Smooth muscle cell (in vitro differentiated cells): ENCODE results near the gene COQ4. TPM values are rescaled to one million over a fixed set of nuclear protein-coding genes. Genes with fewer than 3 reads are reported as not detected.

Experiments
- DNase-seq: peaks from one replicate; lab custom pipeline; 2025; ENCODE audit not compliant: unreplicated experiment; lab: John Stamatoyannopoulos, UW
- H2AFZ ChIP-seq: fragments of 200-600 bp; sonication (generic); 2 replicates; pipeline ENCODE4 v1.6.0; 2016; ENCODE audit warnings: antibody characterized with exemption, low read depth, mild to moderate bottlenecking
- H3F3A ChIP-seq: fragments of 200-600 bp; sonication (generic); 2 replicates; pipeline ENCODE4 v1.6.0; 2017; ENCODE audit warnings: antibody characterized with exemption, low read depth
- H3K27ac ChIP-seq: fragments of 200-600 bp; sonication (generic); 2 replicates; pipeline ENCODE4 v1.5.1; 2016; ENCODE audit warnings: low read depth, mild to moderate bottlenecking
- H3K27me3 ChIP-seq: fragments of 200-600 bp; sonication (generic); 2 replicates; pipeline ENCODE4 v1.6.1; 2016; ENCODE audit warnings: low read depth, mild to moderate bottlenecking
- H3K36me3 ChIP-seq: fragments of 200-600 bp; sonication (generic); 2 replicates; pipeline ENCODE4 v1.5.1; 2016; ENCODE audit warnings: low read depth
- H3K4me1 ChIP-seq: fragments of 200-600 bp; sonication (generic); 2 replicates; pipeline ENCODE4 v1.5.1; 2016; ENCODE audit warnings: low read depth
- H3K4me2 ChIP-seq: fragments of 200-600 bp; sonication (generic); 2 replicates; pipeline ENCODE4 v1.6.0; 2016; ENCODE audit warnings: mild to moderate bottlenecking
- H3K4me3 ChIP-seq: fragments of 200-600 bp; sonication (generic); 2 replicates; pipeline ENCODE4 v1.5.1; 2016; ENCODE audit warnings: mild to moderate bottlenecking
- H3K79me2 ChIP-seq: fragments of 200-600 bp; sonication (generic); 2 replicates; pipeline ENCODE4 v1.6.0; 2016; ENCODE audit warnings: low read depth, mild to moderate bottlenecking
- H3K9ac ChIP-seq: fragments of 200-600 bp; sonication (generic); 2 replicates; pipeline ENCODE4 v1.6.0; 2016; ENCODE audit warnings: low read depth
- H3K9me3 ChIP-seq: fragments of 200-600 bp; sonication (generic); replicated peaks from 2 replicates; pipeline ENCODE4 v1.5.1; 2016; ENCODE audit warnings: low read depth
- H4K20me1 ChIP-seq: fragments of 200-600 bp; sonication (generic); 2 replicates; pipeline ENCODE4 v1.6.0; 2016; ENCODE audit warnings: low read depth
- WGBS: methylation state at CpG from one replicate; pipeline ENCODE4 v1.1.7; 2016; ENCODE audit warnings: low lambda C conversion rate; 5-methylcytosine and 5-hydroxymethylcytosine counted together
- polyA plus RNA-seq: library from polyadenylated mRNA; unstranded; fragments of >200 nt; fragmentation: Nextera tagmentation; extraction: Ambion mirVana; gene quantifications from 2 replicates; pipeline ENCODE4 v1.2.1, GENCODE V29; 2016
- total RNA-seq: library from RNA; depleted of rRNA; stranded (reverse); fragments of >200 nt; gene quantifications from 2 replicates; pipeline ENCODE4 v1.2.3, GENCODE V29; 2014
- TF ChIP-seq, protein P1 (sequence below): fragments of 200-600 bp; sonication (generic); IDR thresholded peaks from 2 replicates; pipeline ENCODE4 v1.5.1; 2017; ENCODE audit warnings: borderline replicate concordance, mild to moderate bottlenecking, antibody characterized with exemption; ENCODE audit not compliant: insufficient read depth, poor library complexity, severe bottlenecking

COQ4 gene
- total and polyA plus RNA-seq, 2 experiments from 2014 or later, result 16.7 to 37.5 TPM

DNA sequence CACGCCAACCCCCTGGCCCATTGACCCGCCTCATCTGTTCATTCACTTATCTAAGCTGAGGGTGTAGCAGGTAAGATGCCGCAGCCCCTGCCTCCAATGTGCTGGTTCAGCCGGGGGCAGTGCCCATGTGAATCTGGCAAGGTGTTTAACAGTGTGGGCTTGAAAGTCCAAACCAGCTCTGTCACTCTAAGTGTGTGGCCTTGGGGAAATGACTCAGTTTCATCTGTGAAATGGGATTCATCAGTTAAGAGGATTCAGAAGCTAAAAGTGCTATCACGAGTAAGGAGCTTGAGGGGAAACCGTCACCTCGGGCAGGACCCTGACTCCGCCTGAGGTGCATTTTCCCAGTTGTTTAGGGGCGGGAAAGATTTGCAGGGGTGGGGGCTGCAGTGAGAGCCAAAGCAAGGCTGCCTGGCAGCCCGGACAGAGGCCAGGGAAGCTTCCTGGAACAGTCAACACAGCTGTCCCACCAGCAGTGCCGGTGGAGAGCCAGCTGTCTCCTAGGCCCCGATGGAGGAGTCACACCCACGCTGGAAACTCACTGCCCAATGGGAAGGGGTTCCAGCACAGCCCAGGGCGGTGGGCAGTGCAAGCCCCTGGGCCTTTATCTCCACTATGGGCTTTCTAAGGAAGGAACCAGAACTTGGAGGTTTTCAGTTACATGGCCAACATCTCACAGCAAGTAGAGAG, 38.8 kb downstream of the COQ4 start:
- H3K4me3 ChIP-seq, result peak overlapping the region; percentile 54
- no peak overlapping the region for H3K27ac ChIP-seq
- DNase-seq, result no peak
- no peaks in the 10 kb centered on the region for H3K79me2 ChIP-seq
- TF ChIP-seq, protein P1, sequence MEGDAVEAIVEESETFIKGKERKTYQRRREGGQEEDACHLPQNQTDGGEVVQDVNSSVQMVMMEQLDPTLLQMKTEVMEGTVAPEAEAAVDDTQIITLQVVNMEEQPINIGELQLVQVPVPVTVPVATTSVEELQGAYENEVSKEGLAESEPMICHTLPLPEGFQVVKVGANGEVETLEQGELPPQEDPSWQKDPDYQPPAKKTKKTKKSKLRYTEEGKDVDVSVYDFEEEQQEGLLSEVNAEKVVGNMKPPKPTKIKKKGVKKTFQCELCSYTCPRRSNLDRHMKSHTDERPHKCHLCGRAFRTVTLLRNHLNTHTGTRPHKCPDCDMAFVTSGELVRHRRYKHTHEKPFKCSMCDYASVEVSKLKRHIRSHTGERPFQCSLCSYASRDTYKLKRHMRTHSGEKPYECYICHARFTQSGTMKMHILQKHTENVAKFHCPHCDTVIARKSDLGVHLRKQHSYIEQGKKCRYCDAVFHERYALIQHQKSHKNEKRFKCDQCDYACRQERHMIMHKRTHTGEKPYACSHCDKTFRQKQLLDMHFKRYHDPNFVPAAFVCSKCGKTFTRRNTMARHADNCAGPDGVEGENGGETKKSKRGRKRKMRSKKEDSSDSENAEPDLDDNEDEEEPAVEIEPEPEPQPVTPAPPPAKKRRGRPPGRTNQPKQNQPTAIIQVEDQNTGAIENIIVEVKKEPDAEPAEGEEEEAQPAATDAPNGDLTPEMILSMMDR, result no peak
- H3K4me2 ChIP-seq, result peak overlapping the region; percentile 92
- no peak overlapping the region for H3K9ac ChIP-seq
- no peaks in the 10 kb centered on the region for H4K20me1 ChIP-seq
- WGBS, result 60% methylated on average over 14 of the region's 14 CpGs
- no peaks in the 10 kb centered on the region for H3K36me3 ChIP-seq
- peaks cover 4% of the 10 kb centered on the region for H3K4me1 ChIP-seq
- H3K27me3 ChIP-seq, result no peaks in the 10 kb centered on the region
- no peaks in the 10 kb centered on the region for H3F3A ChIP-seq
- no peaks in the 10 kb centered on the region for H3K9me3 ChIP-seq
- peak overlapping the region; percentile 43 for H2AFZ ChIP-seq

DNA sequence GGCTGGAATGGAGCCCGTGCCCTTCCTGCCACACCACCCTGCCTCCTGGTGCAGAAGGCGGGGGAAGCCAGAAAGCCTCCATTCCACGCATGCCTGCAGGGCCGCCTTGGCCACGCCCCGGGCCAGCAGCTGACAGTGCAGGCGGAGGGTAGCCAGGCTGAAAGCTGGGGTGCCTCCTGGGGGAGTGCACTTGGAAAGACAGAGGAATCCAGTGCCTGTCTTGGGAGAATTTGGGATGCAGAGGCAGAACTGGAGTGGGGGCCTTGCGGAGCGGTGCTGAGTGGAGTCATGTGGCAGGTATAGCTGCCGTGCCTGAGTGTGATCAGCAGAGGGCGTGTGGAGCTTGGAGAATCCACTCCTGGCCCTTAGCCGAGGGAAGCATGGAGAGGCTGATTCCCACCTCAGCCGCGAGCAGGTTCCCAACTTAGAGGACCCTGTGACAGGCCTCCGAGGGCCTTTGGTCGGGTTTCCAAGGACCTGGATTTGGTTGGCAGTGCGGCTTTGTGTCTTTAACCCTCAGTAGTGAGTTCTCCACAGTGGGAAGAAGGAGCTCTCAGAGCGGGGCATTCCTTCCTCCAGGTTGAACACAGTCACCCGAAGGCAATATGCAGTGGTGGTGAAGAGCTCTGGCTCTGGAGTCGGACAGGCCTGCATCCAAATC, 39.5 kb downstream of the COQ4 start:
- Histone ChIP-seq H4K20me1 (no peaks in the 10 kb centered on the region), H3K79me2 (no peaks in the 10 kb centered on the region), H3K4me1 (peaks cover 4% of the 10 kb centered on the region), H3K4me3 (peak overlapping the region; percentile 54), H3K9ac (no peak overlapping the region), H2AFZ (peak overlapping the region; percentile 43), H3K4me2 (peak overlapping the region; percentile 92), H3K27ac (no peak overlapping the region), H3K36me3 (no peaks in the 10 kb centered on the region), H3F3A (no peaks in the 10 kb centered on the region), H3K27me3 (no peaks in the 10 kb centered on the region), H3K9me3 (no peaks in the 10 kb centered on the region)
- 15% methylated on average over 20 of the region's 20 CpGs for WGBS
- peak; percentile 77 for DNase-seq
- TF ChIP-seq, protein P1, result peak; percentile 83

DNA sequence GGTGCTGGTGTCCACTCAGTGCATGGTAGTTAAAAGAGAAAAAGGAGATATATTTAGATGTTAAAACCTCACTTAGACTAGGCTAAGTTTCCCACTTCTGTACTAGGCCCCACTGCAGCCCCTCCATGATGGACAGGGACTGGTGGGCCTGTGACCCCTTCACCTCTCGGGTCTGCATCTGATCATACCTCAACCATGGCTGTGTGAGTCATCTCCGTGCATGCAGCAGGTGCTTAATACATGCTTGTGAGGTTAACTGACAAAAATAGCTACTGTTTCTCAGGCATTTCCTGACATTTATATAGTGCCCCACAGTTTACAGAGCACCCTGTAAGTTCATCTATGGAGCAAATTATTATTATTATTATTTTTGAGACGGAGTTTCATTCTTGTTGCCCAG, 40.1 kb downstream of the COQ4 start:
- H3K9me3 ChIP-seq, result no peaks in the 10 kb centered on the region
- 94% methylated on average over 3 of the region's 3 CpGs for WGBS
- H3K4me2 ChIP-seq, result no peak overlapping the region
- no peaks in the 10 kb centered on the region for H3K79me2 ChIP-seq
- H3K4me1 ChIP-seq, result peaks cover 4% of the 10 kb centered on the region
- H3K27me3 ChIP-seq, result no peaks in the 10 kb centered on the region
- H3K4me3 ChIP-seq, result no peak overlapping the region
- no peaks in the 10 kb centered on the region for H4K20me1 ChIP-seq
- H3K9ac ChIP-seq, result no peak overlapping the region
- no peak overlapping the region for H2AFZ ChIP-seq
- no peak for DNase-seq
- no peaks in the 10 kb centered on the region for H3F3A ChIP-seq
- no peaks in the 10 kb centered on the region for H3K36me3 ChIP-seq
- no peak overlapping the region for H3K27ac ChIP-seq
- TF ChIP-seq, protein P1, result no peak
